Muscle of arm (tissue), 14 donors: ENCODE results near the gene SURF2. TPM values are rescaled to one million over a fixed set of nuclear protein-coding genes. Genes with fewer than 3 reads are reported as not detected.
"Not testable (repeated sequence)": the region's sequence is repeated elsewhere in the genome, so short reads cannot be mapped to it uniquely, and the experiment has no call there.

Experiments
- DNase-seq: peaks from one replicate; pipeline ENCODE4 v3.0.0-alpha.2; 2013
- long read RNA-seq, 11 donors: transcript quantifications; one replicate each; lab custom pipeline, GENCODE V29; 2026
- polyA plus RNA-seq, 12 donors: library from polyadenylated mRNA; unstranded; fragments of 120-200 nt; gene quantifications; one replicate each; pipeline ENCODE4 v1.2.1, GENCODE V29; 2013; ENCODE audit not compliant: insufficient read length in 12 of 12

The SURF2 gene
- polyA plus RNA-seq = 10 to 100 TPM in 7 of 12 donors, 1 to 10 TPM in 3, not detected in 2; 7.6 to 18.1 (median 11.1) TPM
- long read RNA-seq, donor 1, transcript SURF2-201 (6 exons, 842 nt) = major isoform, 12 of 12 reads
- long read RNA-seq, donor 1, partial matches to known transcripts = 0 of 12 reads
- long read RNA-seq, donor 1, other reads (novel, unspliced or antisense) = 0 of 12 reads
- long read RNA-seq, donor 2, transcript SURF2-201 (6 exons, 842 nt) = major isoform, 7 of 58 reads
- long read RNA-seq, donor 2, partial matches to known transcripts = 0 of 58 reads
- long read RNA-seq, donor 2, other reads (novel, unspliced or antisense) = 51 of 58 reads
- long read RNA-seq, donor 3, partial matches to known transcripts = 16 of 20 reads
- long read RNA-seq, donor 3, other reads (novel, unspliced or antisense) = 0 of 20 reads
- long read RNA-seq, donor 4, partial matches to known transcripts = 0 of 2 reads
- long read RNA-seq, donor 4, other reads (novel, unspliced or antisense) = 0 of 2 reads
- long read RNA-seq, donor 5 = 0 reads
- long read RNA-seq, donor 6, partial matches to known transcripts = 0 of 4 reads
- long read RNA-seq, donor 6, other reads (novel, unspliced or antisense) = 0 of 4 reads
- long read RNA-seq, donor 7, partial matches to known transcripts = 0 of 3 reads
- long read RNA-seq, donor 7, other reads (novel, unspliced or antisense) = 0 of 3 reads
- long read RNA-seq, donor 8, transcript SURF2-201 (6 exons, 842 nt) = major isoform, 11 of 59 reads
- long read RNA-seq, donor 8, partial matches to known transcripts = 48 of 59 reads
- long read RNA-seq, donor 8, other reads (novel, unspliced or antisense) = 0 of 59 reads
- long read RNA-seq, donor 9, transcript SURF2-201 (6 exons, 842 nt) = major isoform, 7 of 43 reads
- long read RNA-seq, donor 9, partial matches to known transcripts = 36 of 43 reads
- long read RNA-seq, donor 9, other reads (novel, unspliced or antisense) = 0 of 43 reads
- long read RNA-seq, donor 10, transcript SURF2-201 (6 exons, 842 nt) = major isoform, 6 of 49 reads
- long read RNA-seq, donor 10, partial matches to known transcripts = 43 of 49 reads
- long read RNA-seq, donor 10, other reads (novel, unspliced or antisense) = 0 of 49 reads
- long read RNA-seq, donor 11, partial matches to known transcripts = 0 of 4 reads
- long read RNA-seq, donor 11, other reads (novel, unspliced or antisense) = 0 of 4 reads

DNA sequence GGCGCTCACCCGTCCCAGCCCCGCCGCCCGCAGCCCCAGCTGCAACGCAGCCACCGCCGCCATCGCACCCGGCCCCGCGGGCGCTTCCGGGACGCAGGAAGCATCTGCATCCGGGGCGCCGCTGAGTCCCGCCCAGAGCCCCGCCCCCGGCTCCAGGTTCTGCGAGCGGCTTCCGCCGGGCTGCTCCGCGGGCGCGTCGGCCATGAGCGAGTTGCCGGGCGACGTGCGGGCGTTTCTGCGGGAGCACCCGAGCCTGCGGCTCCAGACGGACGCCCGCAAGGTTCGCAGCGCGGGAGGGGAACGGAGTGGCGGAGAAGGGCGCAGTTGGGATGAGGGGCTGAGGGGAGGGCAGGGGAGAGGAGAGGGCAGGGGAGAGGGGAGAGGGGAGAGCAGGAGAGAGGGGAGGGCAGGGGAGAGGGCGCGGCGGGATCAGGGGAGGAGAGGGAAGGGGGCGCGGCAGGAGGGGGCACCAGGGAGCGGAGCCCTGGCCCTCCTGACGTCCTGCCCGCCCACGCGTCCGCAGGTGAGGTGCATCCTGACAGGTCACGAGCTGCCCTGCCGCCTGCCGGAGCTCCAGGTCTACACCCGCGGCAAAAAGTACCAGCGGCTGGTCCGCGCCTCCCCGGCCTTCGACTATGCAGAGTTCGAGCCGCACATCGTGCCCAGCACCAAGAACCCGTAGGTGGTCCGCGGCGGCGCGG, at the start of gene SURF2, which contains the start of gene SURF1:
Gene SURF2, plus strand, starts transcription at position 160 of the 701 bp plus-strand sequence. Its CDS starts 43 bp downstream, at position 203.
Gene SURF1, minus strand, starts transcription at position 97 of the 701 bp plus-strand sequence. Its CDS starts 34 bp downstream, at position 63.
- peak; percentile 85 for DNase-seq

DNA sequence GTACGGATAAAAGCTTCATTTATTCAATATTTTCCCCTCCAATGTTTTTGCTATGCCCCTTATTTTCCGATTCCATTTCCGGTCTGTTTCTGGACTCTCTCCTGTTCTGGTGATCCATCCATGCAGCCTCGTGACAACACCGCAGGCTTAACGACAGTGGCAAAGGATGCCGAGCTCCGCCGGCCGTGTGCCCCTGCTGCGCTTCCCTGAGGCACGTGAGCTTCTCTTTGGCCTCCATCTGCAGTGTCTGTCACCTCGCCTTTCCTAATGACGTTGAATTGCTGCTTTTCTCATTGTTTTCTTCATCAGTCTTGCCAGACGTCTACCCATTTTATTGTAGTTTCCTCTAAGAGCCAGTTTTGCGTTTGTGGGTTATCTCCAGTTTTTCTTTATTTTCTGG, 49.0 kb upstream of the SURF2 start:
- no peak for DNase-seq

DNA sequence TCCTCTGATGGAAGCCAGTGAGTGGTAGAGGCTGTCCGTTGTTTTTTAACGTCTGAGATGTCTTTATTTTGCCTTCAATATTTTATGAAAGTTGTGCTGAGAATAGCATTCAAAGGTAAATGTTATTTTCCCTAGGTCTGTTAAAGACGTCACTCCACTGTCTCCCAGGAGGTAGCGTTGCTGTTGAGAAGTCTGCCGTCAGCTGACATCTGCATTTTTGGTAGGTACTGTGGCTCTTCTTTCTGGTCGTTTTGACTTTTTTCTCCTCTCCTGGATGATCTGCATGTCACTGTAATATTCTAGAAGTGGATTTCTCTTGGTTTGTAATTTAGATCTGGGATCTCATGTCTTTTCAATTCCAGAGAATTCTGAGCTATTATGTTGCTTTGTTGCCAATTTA, 46.7 kb upstream of the SURF2 start:
- DNase-seq = no peak

DNA sequence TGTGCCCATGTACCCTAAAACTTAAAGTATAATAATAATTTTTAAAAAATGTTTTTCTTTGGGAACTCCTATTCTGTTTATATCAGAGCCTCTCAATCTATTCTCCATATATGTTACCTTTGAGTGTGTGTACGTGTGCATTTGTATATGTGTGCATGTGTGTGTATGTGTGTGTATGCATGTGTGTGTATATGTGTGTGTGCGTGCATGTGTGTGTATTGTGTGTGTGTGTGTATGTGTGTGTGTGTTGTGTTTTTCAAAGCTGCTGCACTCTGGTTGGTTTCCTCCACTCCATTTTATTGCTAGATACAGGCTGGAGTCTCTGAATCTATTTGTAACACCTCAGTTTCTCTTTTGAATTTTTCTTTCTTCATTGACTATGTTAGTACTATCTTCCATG, 40.4 kb upstream of the SURF2 start:
- no peak for DNase-seq

DNA sequence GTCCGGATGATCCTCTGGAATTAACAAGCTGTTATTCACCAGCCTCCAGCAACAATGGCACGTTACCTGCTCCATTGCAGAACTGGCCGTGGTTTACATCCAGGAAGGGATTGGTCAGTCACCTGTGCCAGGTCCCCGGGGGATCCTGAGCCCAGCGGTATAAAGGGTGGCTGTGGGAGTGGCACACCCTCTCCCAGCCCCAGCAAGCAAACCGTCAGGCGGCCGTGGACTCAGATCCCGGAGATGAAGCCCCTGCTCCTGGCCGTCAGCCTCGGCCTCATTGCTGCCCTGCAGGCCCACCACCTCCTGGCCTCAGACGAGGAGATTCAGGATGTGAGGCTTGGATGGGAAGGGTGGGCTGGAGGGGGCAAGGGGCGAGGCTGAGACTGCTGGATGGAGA, 38.8 kb upstream of the SURF2 start:
- not testable (repeated sequence) for DNase-seq

DNA sequence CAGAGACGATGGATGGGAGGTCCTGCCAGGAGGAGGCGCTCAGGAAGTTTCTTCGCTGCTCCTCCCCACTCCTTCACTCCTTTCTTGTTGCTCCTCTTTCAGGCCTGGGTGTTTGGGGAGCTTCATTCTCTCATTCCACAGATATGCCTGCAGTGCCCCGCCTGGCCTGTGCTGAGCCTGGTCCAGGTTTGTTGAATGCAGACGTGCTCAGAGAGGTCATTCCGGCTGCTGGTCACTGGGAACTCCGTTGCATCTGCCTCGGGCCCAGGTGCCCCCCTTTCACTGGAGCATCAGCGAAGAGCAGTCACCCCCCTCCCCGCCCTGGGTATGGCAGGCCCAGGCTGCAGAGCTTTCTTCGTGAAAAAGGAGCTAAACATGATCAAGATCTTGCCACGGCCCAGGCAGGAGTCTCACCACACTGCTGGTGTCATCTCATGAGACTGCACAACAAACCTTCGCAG, 35.9 kb upstream of the SURF2 start:
- no peak for DNase-seq

DNA sequence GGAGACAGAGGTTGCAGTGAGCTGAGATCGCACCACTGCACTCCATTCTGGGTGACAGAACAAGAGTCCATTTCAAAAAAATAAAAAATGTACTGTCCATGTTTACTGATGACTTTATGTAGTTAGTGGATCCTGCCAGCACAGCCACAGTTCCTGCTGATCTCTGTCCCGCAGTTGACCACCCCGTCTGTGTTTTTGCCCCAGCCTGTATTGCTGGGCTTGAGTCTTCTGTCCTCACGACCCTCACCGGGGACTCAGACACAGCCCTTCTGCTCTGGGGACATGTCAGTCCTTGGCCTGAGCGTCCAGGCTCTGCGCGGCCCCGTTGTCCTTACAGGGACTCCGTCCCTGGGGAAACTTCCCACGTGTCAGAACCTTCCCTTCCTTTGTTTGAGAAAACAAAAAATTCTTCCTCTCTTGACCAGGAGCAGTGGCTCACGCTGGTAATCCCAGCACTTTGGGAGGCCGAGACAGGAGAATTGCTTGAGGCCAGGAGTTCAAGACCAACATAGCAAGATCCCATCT, 34.9 kb upstream of the SURF2 start:
- no peak for DNase-seq

DNA sequence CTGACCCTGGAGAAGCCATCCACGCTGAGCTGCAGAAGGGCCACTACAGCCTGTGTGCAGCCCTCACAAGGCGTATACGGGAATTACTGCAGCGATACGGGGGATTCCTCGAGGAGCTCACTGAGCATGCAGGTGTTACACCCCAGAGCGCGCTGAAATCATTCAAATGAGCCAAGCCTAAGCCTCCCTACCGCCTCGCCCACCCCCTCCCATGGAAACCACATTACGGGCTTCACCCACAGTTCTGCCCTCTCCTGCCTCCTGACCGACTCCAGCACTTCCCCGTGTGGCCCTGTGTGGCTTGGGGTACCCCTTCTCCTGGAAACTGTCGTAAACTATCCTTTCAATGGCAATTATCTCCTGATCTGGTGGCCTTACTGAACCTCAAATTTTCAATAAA, 33.6 kb upstream of the SURF2 start:
- DNase-seq = no peak

DNA sequence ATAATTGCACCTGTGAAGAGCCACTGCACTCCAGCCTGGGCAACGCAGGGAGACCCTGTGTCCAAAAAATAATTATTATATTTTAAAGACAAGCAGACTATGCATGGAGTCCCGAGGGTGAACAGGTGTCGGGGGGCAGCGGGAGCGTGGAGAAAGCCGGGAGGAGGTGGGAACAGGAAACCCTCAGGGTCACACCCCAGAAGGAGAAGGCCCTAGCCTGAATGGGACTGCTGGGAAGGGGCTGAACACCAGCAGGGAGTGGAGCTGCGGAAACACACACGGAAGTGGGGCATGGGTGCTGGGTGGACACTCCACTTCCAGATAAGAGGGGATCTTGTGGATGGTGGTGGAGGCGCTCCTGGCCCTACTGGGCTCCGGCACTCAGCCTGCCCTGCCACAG, 33.1 kb upstream of the SURF2 start:
- no peak for DNase-seq

DNA sequence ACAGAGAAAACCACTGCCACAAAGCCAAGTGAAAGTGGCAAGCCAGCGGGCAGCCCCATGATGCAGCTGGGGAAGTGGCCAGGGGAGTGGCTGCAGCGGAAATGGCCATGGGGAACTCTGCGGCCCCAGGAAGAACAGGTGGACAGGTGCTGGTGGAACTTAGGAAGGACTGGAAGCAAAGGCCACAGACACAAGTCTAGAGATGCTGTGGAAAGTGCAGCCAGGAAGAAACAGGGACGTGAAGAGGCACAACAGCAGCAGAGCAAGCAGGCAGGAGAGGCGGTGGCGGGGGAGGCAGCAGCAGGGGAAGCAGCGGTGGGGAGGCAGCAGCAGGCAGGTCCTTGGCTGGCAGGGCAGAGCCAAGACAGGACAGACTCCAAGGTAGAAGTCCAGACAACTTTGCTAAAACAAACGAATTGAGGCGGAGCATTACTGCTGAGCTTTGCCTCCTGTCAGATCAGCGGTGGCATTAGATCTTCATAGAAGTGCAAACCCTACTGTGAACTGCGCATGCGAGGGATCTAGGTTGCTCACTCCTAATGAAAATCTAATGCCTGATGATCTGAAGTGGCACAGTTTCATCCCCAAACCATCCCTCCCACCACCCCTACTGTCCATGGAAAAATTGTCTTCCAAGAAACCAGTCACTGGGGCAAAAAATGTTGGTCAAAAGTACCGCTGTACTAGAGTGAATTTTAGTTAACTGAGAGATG, 32.2 kb upstream of the SURF2 start:
- no peak for DNase-seq

DNA sequence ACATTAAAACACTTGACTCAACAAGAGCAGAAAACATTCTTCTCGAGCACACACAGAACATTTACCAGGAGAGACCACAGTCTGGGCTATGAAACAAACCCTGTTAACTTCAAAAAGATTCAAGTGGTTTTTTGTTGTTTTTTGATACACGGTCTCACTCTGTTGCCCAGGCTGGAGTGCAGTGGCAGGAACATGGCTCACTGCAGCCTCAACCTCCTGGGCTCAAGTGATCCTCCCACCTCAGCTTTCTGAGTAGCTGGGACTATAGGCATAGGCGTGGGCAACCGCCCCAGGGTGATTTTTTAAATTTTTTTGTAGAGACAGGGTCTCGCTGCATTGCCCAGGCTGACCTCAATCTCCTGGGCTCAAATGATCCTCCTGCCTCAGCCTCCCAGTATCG, 29.3 kb upstream of the SURF2 start:
- DNase-seq = not testable (repeated sequence)

DNA sequence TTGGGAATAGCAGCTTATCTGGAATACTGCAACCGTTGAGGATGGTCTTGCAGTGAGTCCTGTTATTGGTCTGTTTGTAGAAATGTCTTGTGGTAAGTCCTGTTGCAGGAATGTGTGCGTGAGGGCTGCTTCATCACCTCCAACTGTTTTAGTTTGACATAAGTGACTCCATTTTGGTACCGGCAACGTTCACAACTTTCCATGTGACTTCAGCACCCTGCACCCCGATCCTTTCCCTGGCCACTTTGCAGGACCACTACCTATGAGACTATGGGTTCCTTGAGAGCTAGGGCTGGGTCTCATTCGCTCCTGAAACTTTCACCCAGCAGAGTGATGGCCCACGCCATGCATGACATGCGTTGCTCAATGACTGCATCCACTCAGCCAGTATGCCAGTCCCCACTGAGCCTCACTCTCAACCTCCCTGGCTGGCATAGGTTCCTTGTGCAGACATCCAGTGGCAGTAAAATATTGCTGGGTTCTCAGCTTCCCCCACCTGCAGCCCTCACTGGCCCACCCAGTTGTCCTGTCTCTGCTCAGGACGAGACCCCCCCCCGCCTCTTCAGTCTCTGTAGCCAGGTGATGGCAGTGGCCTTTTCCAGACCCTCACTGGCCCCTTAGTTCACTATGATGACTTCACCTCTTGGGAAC, 28.4 kb upstream of the SURF2 start:
- DNase-seq = no peak

DNA sequence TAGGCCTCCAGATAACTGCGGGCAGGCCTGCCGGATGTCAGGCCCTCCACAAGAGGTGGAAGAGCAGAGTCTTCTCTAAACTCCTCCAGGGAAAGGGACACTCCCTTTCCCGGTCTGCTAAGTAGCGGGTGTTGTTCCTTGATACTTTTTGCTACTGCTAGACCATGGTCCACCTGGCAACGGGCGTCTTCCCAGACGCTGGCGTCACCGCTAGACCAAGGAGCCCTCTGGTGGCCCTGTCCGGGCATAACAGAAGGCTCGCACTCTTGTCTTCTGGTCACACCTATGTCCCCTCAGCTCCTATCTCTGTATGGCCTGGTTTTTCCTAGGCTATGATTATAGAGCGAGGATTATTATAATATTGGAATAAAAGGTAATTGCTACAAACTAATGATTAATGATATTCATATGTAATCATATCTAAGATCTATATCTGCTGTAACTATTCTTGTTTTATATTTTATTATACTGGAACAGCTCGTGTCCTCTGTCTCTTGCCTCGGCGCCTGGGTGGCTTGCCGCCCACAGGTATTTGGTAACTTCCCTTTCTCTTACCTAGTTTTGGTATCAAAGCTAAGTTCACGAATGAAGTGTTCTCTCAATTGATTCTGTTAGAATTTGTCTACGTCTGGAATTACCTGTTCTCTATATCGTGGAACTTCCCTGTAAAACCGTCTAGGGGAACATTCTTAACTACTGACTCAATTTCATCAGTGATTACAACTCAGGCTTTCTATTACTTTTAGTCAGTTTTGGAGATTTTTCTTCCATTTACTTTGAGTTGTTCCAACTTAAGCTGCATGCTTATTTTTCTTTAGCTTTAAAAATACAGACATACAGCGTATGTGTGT, 26.8 kb upstream of the SURF2 start:
- not testable (repeated sequence) for DNase-seq

DNA sequence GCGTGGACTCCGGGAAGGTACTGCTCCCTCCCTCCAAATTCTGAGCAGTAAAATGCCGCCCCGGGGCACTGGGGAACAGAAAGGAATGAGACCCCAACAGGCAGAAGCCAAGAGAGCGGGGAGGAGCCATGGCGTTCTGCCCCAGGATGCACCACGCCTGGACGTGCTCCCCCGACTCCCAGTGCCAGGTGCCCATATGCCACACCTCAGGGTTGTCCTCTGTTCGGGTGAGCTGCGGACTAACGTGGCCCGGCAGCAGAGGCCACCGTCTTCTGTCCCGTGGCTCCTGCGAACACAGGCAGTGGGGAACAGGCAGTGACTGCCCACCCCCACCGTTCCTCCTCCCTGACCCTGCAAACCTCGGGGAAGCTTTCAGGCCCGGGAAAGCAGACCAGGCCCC, 25.1 kb upstream of the SURF2 start:
- no peak for DNase-seq

DNA sequence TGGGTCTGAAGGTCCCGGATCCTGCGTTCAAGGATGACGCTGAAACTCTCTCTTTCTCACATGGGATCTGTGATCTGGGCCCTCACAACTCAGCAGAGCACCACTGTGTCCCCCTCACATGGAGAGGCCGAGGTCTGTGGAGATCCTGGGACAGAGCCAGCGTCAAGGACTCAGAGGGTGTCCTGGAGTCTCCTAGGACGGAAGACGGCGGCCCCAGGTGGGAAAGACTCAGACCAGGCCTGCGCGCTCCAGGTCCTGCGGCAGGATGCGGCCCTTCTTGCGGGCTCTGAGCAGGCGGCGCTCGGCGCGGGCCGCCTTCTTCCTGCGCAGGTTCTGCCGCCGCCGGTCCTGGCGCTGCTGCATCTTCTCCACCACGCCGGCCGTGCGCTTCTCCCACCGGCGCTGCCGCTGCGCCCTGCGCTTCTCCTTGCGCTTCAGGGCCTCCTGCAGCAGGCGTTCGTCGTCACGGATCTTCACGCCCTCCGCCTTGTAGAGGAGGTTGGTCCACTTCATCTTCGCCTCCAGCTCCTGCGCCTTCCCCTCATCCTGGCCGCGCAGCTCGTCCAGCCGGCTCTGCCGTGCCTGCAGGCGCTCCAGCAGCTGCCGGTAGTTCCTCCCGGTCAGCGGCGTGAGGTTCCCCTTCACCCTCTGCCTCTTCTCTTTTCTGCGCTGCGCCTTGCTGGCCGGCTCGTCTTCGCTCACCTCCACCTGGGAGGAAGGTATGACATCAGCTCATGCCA, 24.5 kb upstream of the SURF2 start:
- DNase-seq = no peak

DNA sequence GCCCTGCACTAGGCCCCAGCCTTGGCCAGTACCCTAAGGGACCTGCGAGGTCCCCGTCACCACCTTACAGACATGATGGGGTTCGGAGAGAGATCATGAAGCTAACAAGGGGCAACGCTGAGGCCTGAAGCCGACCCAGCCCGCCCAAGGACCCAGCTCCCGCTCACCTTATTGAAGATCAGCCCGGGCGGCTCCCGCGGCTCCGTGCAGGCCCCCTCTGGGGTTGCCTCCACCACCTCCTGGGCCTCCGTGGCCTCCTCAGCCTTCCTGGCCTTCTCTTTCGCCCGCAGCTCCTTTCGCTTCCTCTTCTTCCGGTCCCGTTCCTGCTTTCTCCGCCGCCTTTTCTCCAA, 24.0 kb upstream of the SURF2 start:
- no peak for DNase-seq

DNA sequence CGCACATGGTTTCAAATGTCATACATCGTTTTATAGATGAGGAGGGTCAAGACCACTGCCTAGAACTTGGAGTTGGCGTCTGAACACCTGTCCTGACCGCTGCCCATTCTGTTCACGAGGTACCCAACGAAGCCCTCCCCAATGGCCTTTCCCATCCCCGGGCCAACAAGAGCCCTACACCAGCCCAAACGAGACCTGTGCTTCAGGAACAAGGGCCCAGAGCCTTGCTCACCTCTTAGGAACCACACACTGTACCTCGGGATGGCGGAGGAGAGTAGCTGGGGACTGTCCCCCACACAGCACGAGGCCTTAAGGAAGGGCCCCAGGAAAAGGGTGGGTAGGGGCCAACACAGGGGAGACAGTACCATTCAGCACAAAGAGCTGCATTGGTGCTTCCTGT, 23.3 kb upstream of the SURF2 start:
- no peak for DNase-seq

DNA sequence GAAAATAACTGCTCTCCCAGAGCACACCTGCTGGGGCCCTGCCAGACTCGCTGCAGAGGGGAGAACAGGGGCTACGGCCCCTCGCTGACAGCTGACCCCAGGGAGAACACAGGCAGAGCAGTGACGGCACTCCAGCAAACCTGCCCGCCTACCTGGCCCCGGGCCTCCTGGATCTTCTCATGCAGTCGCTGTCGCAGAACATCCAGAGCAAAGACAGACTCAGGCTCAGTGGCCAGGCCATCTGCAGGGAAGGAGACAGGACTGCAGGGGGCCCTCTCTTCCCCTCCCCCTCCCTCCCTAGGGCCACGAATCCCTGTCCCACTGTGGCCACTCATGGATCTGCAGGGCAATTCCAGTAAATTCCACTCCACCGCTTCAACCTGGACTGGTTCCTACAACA, 22.8 kb upstream of the SURF2 start:
- DNase-seq = no peak
